Heart left ventricle (tissue), 16 donors: Measurements from ENCODE around the gene ANAPC2. TPM values are rescaled to one million over a fixed set of nuclear protein-coding genes. Genes with fewer than 3 reads are reported as not detected.

Source experiments
- ATAC-seq, 4 donors: fragments of 200-7000 bp; cut with Tn5 transposase; one replicate each; pipeline ENCODE4 v1.9.1; 2020 to 2022; ENCODE audit warnings: moderate library complexity in 4 of 4, mild to moderate bottlenecking in 3 of 4, moderate number of reproducible peaks in 1 of 4
- DNase-seq, 5 donors: peaks; one replicate each; pipeline ENCODE4 v3.0.0-alpha.2; 2020
- H3K27ac ChIP-seq, 12 donors: fragments of 200-600 bp; sonication (generic) in 4 of 12; one replicate each; pipeline versions ENCODE4 v1.5.0 to v1.8.0; 2016 to 2022; ENCODE audit warnings: mild to moderate bottlenecking in 2 of 12
- H3K27me3 ChIP-seq, 9 donors: fragments of 200-600 bp; sonication (generic) in 2 of 9; one replicate each; pipeline versions ENCODE4 v1.5.1 to v1.8.0; 2016 to 2022; ENCODE audit warnings: mild to moderate bottlenecking in 3 of 9
- H3K36me3 ChIP-seq, 9 donors: fragments of 200-600 bp; sonication (generic) in 2 of 9; one replicate each; pipeline versions ENCODE4 v1.5.0 to v1.8.0; 2018 to 2022; ENCODE audit warnings: mild to moderate bottlenecking in 2 of 9
- H3K4me1 ChIP-seq, 12 donors: fragments of 200-600 bp; sonication (generic) in 4 of 12; one replicate each; pipeline versions ENCODE4 v1.5.0 to v1.8.0; 2016 to 2022; ENCODE audit warnings: mild to moderate bottlenecking in 3 of 12
- H3K4me3 ChIP-seq, 12 donors: fragments of 200-600 bp; sonication (generic) in 4 of 12; one replicate each; pipeline versions ENCODE4 v1.5.0 to v1.8.0; 2017 to 2022; ENCODE audit warnings: mild to moderate bottlenecking in 9 of 12, moderate library complexity in 4 of 12
- H3K9me3 ChIP-seq, 12 donors: fragments of 200-600 bp; sonication (generic) in 4 of 12; one replicate each; pipeline versions ENCODE4 v1.5.0 to v1.8.0; 2016 to 2022; ENCODE audit warnings: mild to moderate bottlenecking in 1 of 12
- CTCF ChIP-seq, 12 donors: fragments of 200-600 bp; sonication (generic) in 4 of 12; IDR thresholded peaks; one replicate each; pipeline versions ENCODE4 v1.5.0 to v1.8.0; 2018 to 2022; ENCODE audit warnings: antibody characterized with exemption in 12 of 12, mild to moderate bottlenecking in 5 of 12
- POLR2A ChIP-seq, 2 donors: fragments of 450-650 bp; IDR thresholded peaks; one replicate each; pipeline ENCODE4 v1.6.1; 2017; ENCODE audit warnings: antibody characterized with exemption in 2 of 2, mild to moderate bottlenecking in 2 of 2, moderate library complexity in 2 of 2
- WGBS, 4 donors: extraction: QIAGEN DNeasy Blood & Tissue Kit in 2 of 4; methylation state at CpG; one replicate each; pipeline versions ENCODE4 v1.1.5 to v1.1.7; 2013 to 2018; 5-methylcytosine and 5-hydroxymethylcytosine counted together
- intact Hi-C, 10 donors: fragments of 100-400 bp; cut with DNase I; formaldehyde crosslinking; loops; one replicate each; pipeline versions ENCODE4 v1.11.1 to v1.14.2; 2022
- polyA plus RNA-seq, 2 donors: library from polyadenylated mRNA; stranded (reverse); fragments of 200-250 nt; gene quantifications; one replicate each; pipeline ENCODE4 v1.2.3, GENCODE V29; 2013
- total RNA-seq, 9 donors: library from RNA; depleted of rRNA in 2 of 9; stranded (reverse); fragments of >200 nt in 2 of 9; fragmentation: NEBNext Ultra II Directional in 3 of 9; extraction: Animal tissue kit (Norgen Biotek cat#: 25700) in 3 of 9; gene quantifications; one replicate each; pipeline versions ENCODE4 v1.1.0 to v1.2.4, GENCODE V29; 2016 to 2023
- donor health status: ischemic (EF 13 %, LVEDD 7.1; RV severe dilation, severe dysfunction).
- donor health status: healthy with polysubstance abuse.
- donor health status: DM: no; HTN: yes; CAD: no.
- donor health status: DM: no; HTN: no; CAD: no.
- donor health status: ischemic (EF 25% LVEDD 6.9; RV normal size, moderate dysfunction).
- donor health status: ischemic (EF 25% LVEDD 5.7; RV mildly dilated, moderate dysfunction).
- donor health status: healthy.
- donor health status: DM: yes; HTN: yes; CAD: no.
- donor health status: ischemic (EF 35%, LVEDD 5.7; RV mildly dilated, moderate dysfunction).
- donor health status: nonischemic (EF 11% LVEDD 7.7; RV severe dilation, severe dysfunction).
- donor health status: DM: yes; HTN: yes; CAD: no.
- donor health status: PGD.
- donor health status: ischemic (EF 29% LVEDD 5.4; RV normal size, mild dysfunction).
- donor health status: nonischemic (EF 23%, LVEDD 6.1; RV moderate dilation, normal function).

Gene ANAPC2
- total and polyA plus RNA-seq, 11 donors: 14.3 to 35.9 (median 28.9) TPM

- Histone ChIP-seq H3K4me1 (no peaks in the 10 kb centered on the region), H3K27me3 (peaks cover 0 to 46% (median 11%) of the 10 kb centered on the region in 9 donors), H3K4me3 (no peak overlapping the region), H3K9me3 (no peaks in the 10 kb centered on the region), H3K36me3 (no peaks in the 10 kb centered on the region), H3K27ac (no peak overlapping the region)
- 40 to 59% (median 57%) methylated on average over 17 to 20 of the region's 20 CpGs for WGBS, 4 donors
- no peak for DNase-seq
- no peak for ATAC-seq
- intact Hi-C loops: loop anchor here in 1 of 10 donors (10.0 kb wide), 1 partner anchor 355 kb away; no protein-coding TSS in a partner anchor
- TF ChIP-seq POLR2A (IDR thresholded peaks at IDR 0.05) (no peak), CTCF (IDR thresholded peaks at IDR 0.05) (no peak)
Observed at GRCh38 chr9:137149942-137150616, 38.3 kb downstream of the ANAPC2 start.

DNA sequence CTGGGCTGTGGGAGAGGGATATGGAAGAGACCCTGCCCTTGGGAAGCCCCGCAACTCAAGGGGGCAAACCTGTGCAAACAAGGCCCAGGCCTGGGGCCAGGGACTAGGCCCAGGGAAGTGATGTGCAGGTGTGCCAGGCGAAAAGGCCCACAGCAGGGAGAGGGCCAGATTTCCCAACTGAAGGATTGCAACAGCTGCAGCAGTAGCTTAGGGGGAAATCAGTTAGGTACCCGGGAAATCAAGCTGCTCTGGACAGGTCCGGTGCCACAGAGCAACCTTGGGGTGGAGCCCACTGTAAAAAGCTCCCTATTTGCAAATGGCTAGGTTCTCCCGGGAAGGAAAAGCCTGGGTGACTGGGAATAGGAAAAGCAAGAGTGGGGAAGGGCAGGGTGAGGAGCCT, 39.0 kb downstream of the ANAPC2 start:
- Histone ChIP-seq H3K27me3 (peaks cover 0 to 40% (median 11%) of the 10 kb centered on the region in 9 donors), H3K27ac (no peak overlapping the region), H3K9me3 (no peaks in the 10 kb centered on the region), H3K36me3 (no peaks in the 10 kb centered on the region), H3K4me1 (no peaks in the 10 kb centered on the region), H3K4me3 (no peak overlapping the region)
- no peak for ATAC-seq
- TF ChIP-seq POLR2A (IDR thresholded peaks at IDR 0.05) (no peak), CTCF (IDR thresholded peaks at IDR 0.05) (no peak)
- DNase-seq: no peak
- 81 to 90% (median 85%) methylated on average over 5 of the region's 5 CpGs for WGBS, 4 donors
- intact Hi-C loops: loop anchor here in 1 of 10 donors (10.0 kb wide), 1 partner anchor 355 kb away; no protein-coding TSS in a partner anchor

- ATAC-seq: no peak
- Histone ChIP-seq H3K27me3 (peaks cover 4 to 47% (median 15%) of the 10 kb centered on the region in 9 donors), H3K27ac (no peak overlapping the region), H3K9me3 (no peaks in the 10 kb centered on the region), H3K4me3 (no peak overlapping the region), H3K36me3 (no peaks in the 10 kb centered on the region), H3K4me1 (no peaks in the 10 kb centered on the region)
- no peak for DNase-seq
- intact Hi-C loops: loop anchor here in 1 of 10 donors (10.0 kb wide), 1 partner anchor 356 kb away; no protein-coding TSS in a partner anchor
- TF ChIP-seq POLR2A (IDR thresholded peaks at IDR 0.05): no peak
- WGBS, 4 donors: 76 to 85% (median 81%) methylated on average over 14 to 19 of the region's 19 CpGs
Observed at GRCh38 chr9:137148661-137149060, 39.7 kb downstream of the ANAPC2 start.

GRCh38 chr9:137148242-137148641, 40.1 kb downstream of the ANAPC2 start:
- H3K9me3 ChIP-seq: no peaks in the 10 kb centered on the region
- intact Hi-C loops: loop anchor here in 1 of 10 donors (10.0 kb wide), 1 partner anchor 357 kb away; no protein-coding TSS in a partner anchor
- H3K27me3 ChIP-seq: peaks cover 8 to 51% (median 19%) of the 10 kb centered on the region in 9 donors
- no peaks in the 10 kb centered on the region for H3K4me1 ChIP-seq
- DNase-seq (no peak), ATAC-seq (no peak)
- TF ChIP-seq CTCF (IDR thresholded peaks at IDR 0.05) (no peak), POLR2A (IDR thresholded peaks at IDR 0.05) (no peak)
- H3K27ac ChIP-seq: no peak overlapping the region
- H3K4me3 ChIP-seq: no peak overlapping the region
- WGBS, 4 donors: 67 to 76% (median 71%) methylated on average over 27 of the region's 27 CpGs
- no peaks in the 10 kb centered on the region for H3K36me3 ChIP-seq
